Muscle of leg (tissue), 11 donors: ENCODE results near the gene ZBTB16. TPM values are rescaled to one million over a fixed set of nuclear protein-coding genes. Genes with fewer than 3 reads are reported as not detected.

Experiments
- DNase-seq: peaks from one replicate; pipeline ENCODE4 v3.0.0; 2013
- H3K27ac ChIP-seq: one replicate; pipeline ENCODE4 v1.5.1; 2013; ENCODE audit warnings: mild to moderate bottlenecking, low read length, control low read depth
- H3K27me3 ChIP-seq: one replicate; pipeline ENCODE4 v1.6.1; 2013; ENCODE audit warnings: low read length; ENCODE audit not compliant: control insufficient read depth, insufficient read depth
- H3K36me3 ChIP-seq: one replicate; pipeline ENCODE4 v1.6.1; 2013; ENCODE audit warnings: low read length; ENCODE audit not compliant: control insufficient read depth, insufficient read depth
- H3K4me1 ChIP-seq: one replicate; pipeline ENCODE4 v1.6.1; 2013; ENCODE audit warnings: low read length; ENCODE audit not compliant: control insufficient read depth, insufficient read depth
- H3K4me3 ChIP-seq: one replicate; pipeline ENCODE4 v1.5.1; 2013; ENCODE audit warnings: low read length, control low read depth
- H3K9me3 ChIP-seq: replicated peaks from 2 replicates; pipeline ENCODE4 v1.6.1; 2013; ENCODE audit warnings: low read depth, low read length; ENCODE audit not compliant: control insufficient read depth
- WGBS: methylation state at CpG from one replicate; pipeline ENCODE4 v1.1.5; 2013; ENCODE audit warnings: missing lambda C conversion rate; ENCODE audit not compliant: insufficient coverage; 5-methylcytosine and 5-hydroxymethylcytosine counted together
- polyA plus RNA-seq, 8 donors: library from polyadenylated mRNA; unstranded; fragments of 120-200 nt; gene quantifications; one replicate each; pipeline versions ENCODE4 v1.2.1 to v1.2.3, GENCODE V29; 2013; ENCODE audit warnings: inconsistent platforms in 1 of 8, low replicate concordance in 1 of 8; ENCODE audit not compliant: insufficient read length in 8 of 8, insufficient read depth in 1 of 8
- total RNA-seq: library from RNA; stranded (reverse); fragments of 120-200 nt; gene quantifications from one replicate; pipeline ENCODE4 v1.2.4, GENCODE V29; 2013

The ZBTB16 gene
- total and polyA plus RNA-seq, 9 donors, result 1.7 to 10.0 (median 4.0) TPM

DNA sequence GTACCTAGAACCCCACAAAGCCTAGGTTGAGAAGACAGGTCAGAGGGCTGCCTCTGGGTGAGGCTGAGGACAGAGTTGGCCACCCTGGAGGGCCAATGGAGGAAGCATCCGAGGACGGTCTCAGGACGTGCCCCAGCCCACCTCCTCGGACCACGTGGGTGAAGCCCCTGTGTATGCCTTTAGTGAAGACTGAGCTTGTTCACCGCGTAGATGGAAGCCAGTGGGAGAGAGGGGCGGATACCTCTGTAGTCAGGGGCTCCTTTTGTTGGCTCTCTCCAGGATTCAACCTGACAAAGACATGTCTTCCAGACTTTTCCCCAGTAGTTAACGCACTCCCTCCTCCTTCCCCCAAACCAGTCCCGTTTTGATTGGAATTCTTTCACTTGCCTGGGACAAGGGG is 110.7 kb downstream of the ZBTB16 start:
- WGBS, result 93% methylated on average over 3 of the region's 10 CpGs
- Histone ChIP-seq H3K27ac (no peak overlapping the region), H3K4me1 (peaks cover 73% of the 10 kb centered on the region), H3K4me3 (no peak overlapping the region), H3K36me3 (no peaks in the 10 kb centered on the region), H3K27me3 (no peaks in the 10 kb centered on the region), H3K9me3 (no peaks in the 10 kb centered on the region)
- DNase-seq, result no peak

DNA sequence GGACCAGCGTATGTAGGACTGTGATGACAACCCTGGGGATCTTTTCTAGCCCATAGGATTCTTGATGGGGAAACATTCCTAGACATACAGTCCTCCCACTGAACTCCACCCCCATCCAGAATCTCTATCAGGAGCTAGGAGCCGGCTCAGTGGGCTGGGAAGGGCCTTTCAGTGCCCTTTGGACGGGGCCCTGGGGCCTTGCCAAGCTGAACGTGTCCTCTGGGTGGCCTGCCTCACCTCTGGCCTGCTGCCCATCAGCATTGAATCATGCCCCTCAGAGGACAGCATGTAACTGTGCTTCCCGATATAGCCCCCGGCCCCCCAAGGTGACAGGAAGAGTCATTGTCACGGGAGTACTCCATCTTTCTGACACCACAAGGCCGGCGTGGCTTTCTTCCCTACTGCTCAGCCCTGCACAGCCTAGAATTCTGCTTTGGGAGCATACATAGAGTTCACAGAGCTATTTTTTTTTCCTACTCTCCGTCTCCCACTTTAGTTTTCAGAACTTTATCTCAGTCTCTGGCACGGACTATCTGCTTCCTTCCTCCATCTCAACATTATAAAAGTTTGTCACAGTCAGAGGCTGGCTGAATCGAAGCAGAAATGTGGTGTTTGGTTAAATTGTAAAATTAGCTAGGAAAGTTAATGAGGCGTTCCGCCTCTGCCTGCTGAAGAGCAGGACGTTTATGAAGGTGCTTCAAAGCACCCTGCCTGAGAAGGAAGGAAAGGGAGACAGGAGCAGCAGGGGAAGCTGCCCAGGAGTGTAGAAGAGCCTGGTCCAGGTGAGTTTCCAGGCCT is 111.9 kb downstream of the ZBTB16 start:
- DNase-seq, result peak; percentile 70
- Histone ChIP-seq H3K36me3 (no peaks in the 10 kb centered on the region), H3K27me3 (no peaks in the 10 kb centered on the region), H3K4me1 (peaks cover 66% of the 10 kb centered on the region), H3K4me3 (no peak overlapping the region), H3K27ac (peak overlapping the region; percentile 77), H3K9me3 (no peaks in the 10 kb centered on the region)
- WGBS, result 54% methylated on average over 12 of the region's 15 CpGs

DNA sequence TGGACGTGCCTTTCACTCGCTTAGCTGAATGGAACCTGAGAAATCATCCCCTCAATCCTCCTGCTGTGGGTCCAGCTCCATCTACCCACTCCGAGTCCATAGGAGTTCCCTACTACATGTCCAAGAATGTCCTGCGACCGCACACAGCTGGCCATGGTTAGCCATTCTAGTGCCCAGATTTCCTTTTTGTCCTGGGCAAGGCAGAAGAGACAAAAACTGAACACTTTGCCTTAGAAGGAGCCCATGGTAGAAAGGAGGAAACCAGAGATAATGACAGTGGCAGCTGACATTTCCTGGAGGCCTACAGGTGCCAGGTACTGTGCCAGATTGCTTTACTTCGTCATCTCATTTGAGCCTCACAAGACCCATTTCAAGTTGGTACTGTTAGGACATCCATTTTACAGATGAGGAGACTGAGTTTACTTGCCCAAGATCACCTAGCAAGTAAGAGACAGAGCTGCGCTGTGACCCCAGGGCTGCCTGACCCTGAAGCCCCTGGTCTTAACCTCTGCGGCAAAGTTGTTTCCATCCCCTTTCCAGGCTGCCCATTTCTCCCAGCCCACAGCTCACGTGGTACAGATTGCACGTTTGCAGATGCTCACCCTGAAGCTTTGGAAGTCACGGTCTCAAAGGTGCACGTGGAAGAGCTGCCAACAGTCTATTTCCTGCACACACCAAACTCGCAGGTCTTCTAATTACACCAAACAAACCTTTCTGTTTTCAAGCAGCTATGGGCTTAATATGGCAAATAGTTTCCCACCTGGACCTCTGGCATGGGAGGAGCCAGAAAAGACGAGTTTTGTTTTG is 112.7 kb downstream of the ZBTB16 start:
- peaks cover 59% of the 10 kb centered on the region for H3K4me1 ChIP-seq
- H3K4me3 ChIP-seq, result no peak overlapping the region
- H3K36me3 ChIP-seq, result no peaks in the 10 kb centered on the region
- DNase-seq, result no peak
- no peaks in the 10 kb centered on the region for H3K27me3 ChIP-seq
- 66% methylated on average over 9 of the region's 14 CpGs for WGBS
- H3K9me3 ChIP-seq, result no peaks in the 10 kb centered on the region
- H3K27ac ChIP-seq, result peak overlapping the region; percentile 77

DNA sequence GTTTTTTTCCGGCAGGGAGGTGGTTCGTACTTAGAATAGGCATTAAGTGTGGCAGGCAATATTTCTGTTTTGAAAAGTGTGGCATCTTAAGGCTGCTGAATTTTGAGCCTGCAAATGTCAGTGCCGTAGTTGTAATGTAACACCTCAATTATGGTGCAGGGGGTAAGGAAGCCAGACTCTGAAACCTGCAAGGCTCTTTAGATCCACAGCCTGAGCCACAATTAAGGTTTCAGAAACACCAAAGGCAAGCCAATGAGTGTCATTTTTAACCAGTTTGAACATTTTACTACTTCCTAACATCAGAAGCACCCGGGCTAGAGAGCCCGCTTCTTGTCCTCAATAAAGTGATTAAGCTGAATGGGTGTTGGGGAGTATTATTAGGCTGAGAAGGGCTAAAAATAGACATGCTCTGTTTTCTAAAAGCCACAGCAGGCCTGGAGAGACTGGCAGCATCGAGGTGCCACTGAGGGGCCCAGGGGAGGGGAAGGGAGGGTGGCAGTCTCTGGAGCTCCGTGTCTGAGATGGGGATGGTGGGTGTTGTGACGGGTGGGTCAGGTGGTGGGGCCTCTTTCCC is 113.4 kb downstream of the ZBTB16 start:
- WGBS, result 41% methylated on average over 6 of the region's 8 CpGs
- H3K4me3 ChIP-seq, result no peak overlapping the region
- peak overlapping the region; percentile 77 for H3K27ac ChIP-seq
- no peaks in the 10 kb centered on the region for H3K36me3 ChIP-seq
- no peaks in the 10 kb centered on the region for H3K9me3 ChIP-seq
- no peaks in the 10 kb centered on the region for H3K27me3 ChIP-seq
- DNase-seq, result peak; percentile 64
- peaks cover 53% of the 10 kb centered on the region for H3K4me1 ChIP-seq

DNA sequence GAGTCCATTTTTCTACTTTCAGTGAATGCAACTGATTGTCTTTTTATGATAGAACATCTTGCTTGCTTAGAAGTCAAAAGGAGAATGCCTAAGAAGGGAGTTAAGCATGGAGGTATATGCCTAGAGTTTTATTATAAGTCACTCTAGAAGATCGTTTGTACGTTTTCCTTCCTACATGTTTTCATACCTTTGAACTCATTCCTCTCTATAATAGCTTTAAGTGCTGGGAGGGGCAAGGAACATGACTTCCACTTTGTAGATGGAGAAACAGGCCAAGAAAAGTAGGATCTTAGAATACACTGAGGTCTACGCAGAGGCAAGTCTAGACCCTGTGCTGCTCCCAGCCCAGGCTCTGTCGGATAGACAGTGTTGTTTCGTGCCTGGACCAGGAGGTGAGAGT is 114.3 kb downstream of the ZBTB16 start:
- no peak overlapping the region for H3K4me3 ChIP-seq
- no peaks in the 10 kb centered on the region for H3K27me3 ChIP-seq
- peaks cover 46% of the 10 kb centered on the region for H3K4me1 ChIP-seq
- DNase-seq, result no peak
- no peaks in the 10 kb centered on the region for H3K9me3 ChIP-seq
- 89% methylated on average over 3 of the region's 5 CpGs for WGBS
- H3K36me3 ChIP-seq, result no peaks in the 10 kb centered on the region
- H3K27ac ChIP-seq, result peak overlapping the region; percentile 77

DNA sequence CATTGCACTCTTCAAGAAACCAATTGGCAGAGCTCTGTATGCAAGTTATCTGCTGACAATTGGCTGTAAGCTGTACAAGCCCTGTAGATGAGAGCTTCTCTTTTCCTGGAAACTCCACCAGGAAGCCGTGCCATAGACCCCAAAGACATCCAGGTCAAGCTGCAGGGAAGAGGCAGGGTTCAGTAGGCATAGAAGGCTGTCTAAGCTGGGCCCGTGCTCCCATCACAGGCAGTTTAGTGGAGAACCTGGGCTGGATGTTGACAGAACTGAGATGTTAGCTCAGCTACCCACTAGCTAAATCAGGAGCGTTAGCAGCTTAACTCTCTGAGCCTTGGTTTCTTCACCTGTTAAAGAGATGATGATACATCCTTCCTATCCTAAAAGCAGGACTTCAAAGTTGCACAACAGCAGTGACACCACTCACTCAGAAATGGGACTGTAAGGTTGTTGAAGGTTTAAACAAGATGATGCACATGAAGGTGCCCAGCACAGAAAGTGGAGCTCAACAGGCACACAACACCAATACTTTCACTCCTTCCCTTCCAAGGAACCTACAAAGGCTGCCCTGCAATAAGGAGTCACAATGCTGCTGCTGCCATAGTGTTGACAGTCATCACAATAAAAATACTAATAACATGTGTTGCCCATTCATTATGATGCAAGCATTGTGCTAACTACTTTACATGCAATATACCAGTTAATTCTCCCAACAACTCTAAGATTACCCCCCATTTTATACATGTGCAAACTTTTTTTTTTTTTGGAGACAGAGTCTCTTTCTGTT is 115.4 kb downstream of the ZBTB16 start:
- H3K36me3 ChIP-seq, result no peaks in the 10 kb centered on the region
- no peak overlapping the region for H3K27ac ChIP-seq
- H3K4me1 ChIP-seq, result peaks cover 41% of the 10 kb centered on the region
- no peaks in the 10 kb centered on the region for H3K27me3 ChIP-seq
- H3K4me3 ChIP-seq, result no peak overlapping the region
- DNase-seq, result no peak
- H3K9me3 ChIP-seq, result no peaks in the 10 kb centered on the region
- WGBS, result 20% methylated on average over 1 of the region's 3 CpGs

DNA sequence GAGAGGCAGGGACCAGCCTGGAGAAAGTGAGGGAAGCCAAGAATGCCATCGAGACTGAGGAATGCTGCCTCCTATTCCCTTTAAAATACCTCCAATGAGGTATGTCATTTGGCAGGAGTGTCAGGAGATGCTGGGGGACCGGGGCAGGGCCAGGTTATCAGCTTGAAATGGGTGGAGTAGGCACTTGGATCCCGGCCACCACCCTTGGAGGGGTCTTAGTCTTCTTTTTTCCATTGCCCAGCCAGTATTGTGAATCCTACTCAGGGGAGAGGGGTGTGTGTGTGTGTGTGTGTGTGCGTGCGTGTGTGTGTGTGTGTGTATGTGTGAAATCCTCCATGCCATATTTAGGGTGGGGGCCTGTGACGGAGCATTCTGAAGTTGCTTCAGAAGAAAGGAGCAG is 116.2 kb downstream of the ZBTB16 start:
- no peak for DNase-seq
- Histone ChIP-seq H3K27me3 (peaks cover 3% of the 10 kb centered on the region), H3K9me3 (no peaks in the 10 kb centered on the region), H3K27ac (no peak overlapping the region), H3K36me3 (no peaks in the 10 kb centered on the region), H3K4me3 (no peak overlapping the region), H3K4me1 (peaks cover 39% of the 10 kb centered on the region)
- WGBS, result no CpG with 5 or more reads among the region's 6 CpGs

DNA sequence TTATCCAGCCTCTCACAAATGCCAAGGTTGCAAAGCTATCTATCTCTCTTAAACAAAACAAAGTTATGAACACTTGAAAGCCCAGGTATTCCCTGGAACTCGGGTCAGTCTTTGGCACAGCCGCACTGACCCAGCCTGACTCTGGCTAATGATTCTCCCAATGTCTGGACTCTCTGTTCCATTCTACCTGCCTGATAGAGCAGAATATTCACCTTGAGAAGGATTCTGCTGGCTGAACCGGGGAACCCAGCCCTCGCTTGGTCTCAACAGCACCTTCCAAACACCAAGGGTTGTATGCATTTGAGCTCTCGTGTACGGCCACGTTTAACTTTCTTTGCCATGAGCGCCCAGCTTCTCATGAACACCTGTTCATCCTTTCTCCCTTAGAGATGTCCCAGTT is 116.8 kb downstream of the ZBTB16 start:
- no peaks in the 10 kb centered on the region for H3K36me3 ChIP-seq
- no peak overlapping the region for H3K27ac ChIP-seq
- 94% methylated on average over 8 of the region's 8 CpGs for WGBS
- H3K9me3 ChIP-seq, result no peaks in the 10 kb centered on the region
- H3K27me3 ChIP-seq, result peaks cover 3% of the 10 kb centered on the region
- peaks cover 33% of the 10 kb centered on the region for H3K4me1 ChIP-seq
- no peak overlapping the region for H3K4me3 ChIP-seq
- no peak for DNase-seq

DNA sequence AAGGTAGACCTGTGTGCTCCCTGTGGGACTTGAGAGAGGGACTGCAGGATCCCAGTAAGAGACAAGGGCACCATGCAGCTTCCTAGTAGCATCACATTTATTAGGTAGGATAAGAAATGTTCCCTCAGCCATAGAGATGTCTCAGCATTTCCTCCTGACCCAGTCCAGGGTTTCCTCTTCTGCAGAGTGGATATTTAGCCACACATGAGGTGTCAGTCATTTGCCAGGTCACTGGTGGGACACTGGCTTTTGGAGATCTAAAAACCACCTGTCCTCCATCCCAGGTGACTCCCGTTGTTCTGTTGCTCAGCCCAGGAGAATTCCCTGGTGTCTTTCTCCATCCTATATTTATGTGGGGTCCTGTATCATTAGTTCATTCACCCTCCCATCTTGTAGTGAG is 119.1 kb downstream of the ZBTB16 start:
- no peak for DNase-seq
- no peaks in the 10 kb centered on the region for H3K36me3 ChIP-seq
- peaks cover 6% of the 10 kb centered on the region for H3K27me3 ChIP-seq
- H3K4me1 ChIP-seq, result peaks cover 22% of the 10 kb centered on the region
- no peaks in the 10 kb centered on the region for H3K9me3 ChIP-seq
- H3K27ac ChIP-seq, result no peak overlapping the region
- H3K4me3 ChIP-seq, result no peak overlapping the region
- WGBS, result no CpG with 5 or more reads among the region's 1 CpG
